ENCODE measurements around the gene GDF9.

- no peak for TF ChIP-seq POLR2A (IDR thresholded peaks at IDR 0.05)
- TF ChIP-seq, protein P1, sequence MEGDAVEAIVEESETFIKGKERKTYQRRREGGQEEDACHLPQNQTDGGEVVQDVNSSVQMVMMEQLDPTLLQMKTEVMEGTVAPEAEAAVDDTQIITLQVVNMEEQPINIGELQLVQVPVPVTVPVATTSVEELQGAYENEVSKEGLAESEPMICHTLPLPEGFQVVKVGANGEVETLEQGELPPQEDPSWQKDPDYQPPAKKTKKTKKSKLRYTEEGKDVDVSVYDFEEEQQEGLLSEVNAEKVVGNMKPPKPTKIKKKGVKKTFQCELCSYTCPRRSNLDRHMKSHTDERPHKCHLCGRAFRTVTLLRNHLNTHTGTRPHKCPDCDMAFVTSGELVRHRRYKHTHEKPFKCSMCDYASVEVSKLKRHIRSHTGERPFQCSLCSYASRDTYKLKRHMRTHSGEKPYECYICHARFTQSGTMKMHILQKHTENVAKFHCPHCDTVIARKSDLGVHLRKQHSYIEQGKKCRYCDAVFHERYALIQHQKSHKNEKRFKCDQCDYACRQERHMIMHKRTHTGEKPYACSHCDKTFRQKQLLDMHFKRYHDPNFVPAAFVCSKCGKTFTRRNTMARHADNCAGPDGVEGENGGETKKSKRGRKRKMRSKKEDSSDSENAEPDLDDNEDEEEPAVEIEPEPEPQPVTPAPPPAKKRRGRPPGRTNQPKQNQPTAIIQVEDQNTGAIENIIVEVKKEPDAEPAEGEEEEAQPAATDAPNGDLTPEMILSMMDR (IDR thresholded peaks at IDR 0.05 in 8 of 11, conservative IDR thresholded peaks at IDR 0.05 in 3 of 11) = no peak
Measured at GRCh38 chr5:132873930-132874271, 7.6 kb upstream of the GDF9 start.
